ENCODE data around the gene RNU6-1.

The RNU6-1 gene

GRCh38 chr15:67812241-67812644 is 27.6 kb downstream of the RNU6-1 start:
- peaks cover 5 to 12% of the 10 kb centered on the region in 2 donors for H3K36me3 ChIP-seq (ENCODE audit: control insufficient read depth in 2 of 2, insufficient read depth in 2 of 2, low read length in 2 of 2)
- no peak overlapping the region for H3K4me3 ChIP-seq (ENCODE audit: low read length in 2 of 2)
- no peaks in the 10 kb centered on the region for H3K4me1 ChIP-seq (ENCODE audit: control insufficient read depth in 2 of 2, insufficient read depth in 2 of 2, low read length in 2 of 2)
- no peaks in the 10 kb centered on the region for H3K27me3 ChIP-seq (ENCODE audit: control insufficient read depth in 2 of 2, insufficient read depth in 2 of 2, low read length in 2 of 2)
- H3K27ac ChIP-seq (ENCODE audit: low read depth in 2 of 2, low read length in 2 of 2) = no peak overlapping the region
- H3K9me3 ChIP-seq (ENCODE audit: control insufficient read depth in 2 of 2, low read length in 2 of 2) = no peaks in the 10 kb centered on the region
- no peak overlapping the region for H3K9ac ChIP-seq (ENCODE audit: low read depth in 1 of 2, low read length in 2 of 2)

- Histone ChIP-seq H3K9ac (ENCODE audit: low read depth in 1 of 2, low read length in 2 of 2) (no peak overlapping the region), H3K27ac (ENCODE audit: low read depth in 2 of 2, low read length in 2 of 2) (no peak overlapping the region), H3K9me3 (ENCODE audit: control insufficient read depth in 2 of 2, low read length in 2 of 2) (no peaks in the 10 kb centered on the region), H3K4me1 (ENCODE audit: control insufficient read depth in 2 of 2, insufficient read depth in 2 of 2, low read length in 2 of 2) (no peaks in the 10 kb centered on the region), H3K27me3 (ENCODE audit: control insufficient read depth in 2 of 2, insufficient read depth in 2 of 2, low read length in 2 of 2) (no peaks in the 10 kb centered on the region), H3K4me3 (ENCODE audit: low read length in 2 of 2) (no peak overlapping the region), H3K36me3 (ENCODE audit: control insufficient read depth in 2 of 2, insufficient read depth in 2 of 2, low read length in 2 of 2) (peaks cover 5 to 17% of the 10 kb centered on the region in 2 donors)
Measured at GRCh38 chr15:67809866-67810265, 30.0 kb downstream of the RNU6-1 start.

GRCh38 chr15:67809441-67809840 is 30.4 kb downstream of the RNU6-1 start:
- no peaks in the 10 kb centered on the region for H3K9me3 ChIP-seq (ENCODE audit: control insufficient read depth in 2 of 2, low read length in 2 of 2)
- peaks cover 5 to 17% of the 10 kb centered on the region in 2 donors for H3K36me3 ChIP-seq (ENCODE audit: control insufficient read depth in 2 of 2, insufficient read depth in 2 of 2, low read length in 2 of 2)
- H3K4me1 ChIP-seq (ENCODE audit: control insufficient read depth in 2 of 2, insufficient read depth in 2 of 2, low read length in 2 of 2) = no peaks in the 10 kb centered on the region
- H3K4me3 ChIP-seq (ENCODE audit: low read length in 2 of 2) = no peak overlapping the region
- no peaks in the 10 kb centered on the region for H3K27me3 ChIP-seq (ENCODE audit: control insufficient read depth in 2 of 2, insufficient read depth in 2 of 2, low read length in 2 of 2)
- H3K9ac ChIP-seq (ENCODE audit: low read depth in 1 of 2, low read length in 2 of 2) = no peak overlapping the region
- H3K27ac ChIP-seq (ENCODE audit: low read depth in 2 of 2, low read length in 2 of 2) = no peak overlapping the region

GRCh38 chr15:67808821-67809220 is 31.0 kb downstream of the RNU6-1 start:
- H3K36me3 ChIP-seq (ENCODE audit: control insufficient read depth in 2 of 2, insufficient read depth in 2 of 2, low read length in 2 of 2) = peaks cover 5 to 17% of the 10 kb centered on the region in 2 donors
- no peaks in the 10 kb centered on the region for H3K27me3 ChIP-seq (ENCODE audit: control insufficient read depth in 2 of 2, insufficient read depth in 2 of 2, low read length in 2 of 2)
- H3K4me1 ChIP-seq (ENCODE audit: control insufficient read depth in 2 of 2, insufficient read depth in 2 of 2, low read length in 2 of 2) = no peaks in the 10 kb centered on the region
- H3K27ac ChIP-seq (ENCODE audit: low read depth in 2 of 2, low read length in 2 of 2) = no peak overlapping the region
- H3K4me3 ChIP-seq (ENCODE audit: low read length in 2 of 2) = no peak overlapping the region
- H3K9ac ChIP-seq (ENCODE audit: low read depth in 1 of 2, low read length in 2 of 2) = no peak overlapping the region
- H3K9me3 ChIP-seq (ENCODE audit: control insufficient read depth in 2 of 2, low read length in 2 of 2) = no peaks in the 10 kb centered on the region

GRCh38 chr15:67807836-67808235 is 32.0 kb downstream of the RNU6-1 start:
- Histone ChIP-seq H3K27me3 (ENCODE audit: control insufficient read depth in 2 of 2, insufficient read depth in 2 of 2, low read length in 2 of 2) (no peaks in the 10 kb centered on the region), H3K9me3 (ENCODE audit: control insufficient read depth in 2 of 2, low read length in 2 of 2) (no peaks in the 10 kb centered on the region), H3K36me3 (ENCODE audit: control insufficient read depth in 2 of 2, insufficient read depth in 2 of 2, low read length in 2 of 2) (peaks cover 5 to 17% of the 10 kb centered on the region in 2 donors), H3K9ac (ENCODE audit: low read depth in 1 of 2, low read length in 2 of 2) (no peak overlapping the region), H3K4me1 (ENCODE audit: control insufficient read depth in 2 of 2, insufficient read depth in 2 of 2, low read length in 2 of 2) (no peaks in the 10 kb centered on the region), H3K27ac (ENCODE audit: low read depth in 2 of 2, low read length in 2 of 2) (no peak overlapping the region), H3K4me3 (ENCODE audit: low read length in 2 of 2) (no peak overlapping the region)

- Histone ChIP-seq H3K4me3 (ENCODE audit: low read length in 2 of 2) (no peak overlapping the region), H3K27ac (ENCODE audit: low read depth in 2 of 2, low read length in 2 of 2) (no peak overlapping the region), H3K9ac (ENCODE audit: low read depth in 1 of 2, low read length in 2 of 2) (no peak overlapping the region), H3K27me3 (ENCODE audit: control insufficient read depth in 2 of 2, insufficient read depth in 2 of 2, low read length in 2 of 2) (no peaks in the 10 kb centered on the region), H3K4me1 (ENCODE audit: control insufficient read depth in 2 of 2, insufficient read depth in 2 of 2, low read length in 2 of 2) (no peaks in the 10 kb centered on the region), H3K9me3 (ENCODE audit: control insufficient read depth in 2 of 2, low read length in 2 of 2) (no peaks in the 10 kb centered on the region), H3K36me3 (ENCODE audit: control insufficient read depth in 2 of 2, insufficient read depth in 2 of 2, low read length in 2 of 2) (peaks cover 5 to 17% of the 10 kb centered on the region in 2 donors)
Measured at GRCh38 chr15:67807141-67807540, 32.7 kb downstream of the RNU6-1 start.

- no peaks in the 10 kb centered on the region for H3K4me1 ChIP-seq (ENCODE audit: control insufficient read depth in 2 of 2, insufficient read depth in 2 of 2, low read length in 2 of 2)
- H3K9me3 ChIP-seq (ENCODE audit: control insufficient read depth in 2 of 2, low read length in 2 of 2) = no peaks in the 10 kb centered on the region
- no peak overlapping the region for H3K27ac ChIP-seq (ENCODE audit: low read depth in 2 of 2, low read length in 2 of 2)
- no peak overlapping the region for H3K4me3 ChIP-seq (ENCODE audit: low read length in 2 of 2)
- H3K36me3 ChIP-seq (ENCODE audit: control insufficient read depth in 2 of 2, insufficient read depth in 2 of 2, low read length in 2 of 2) = peaks cover 5 to 17% of the 10 kb centered on the region in 2 donors
- no peak overlapping the region for H3K9ac ChIP-seq (ENCODE audit: low read depth in 1 of 2, low read length in 2 of 2)
- no peaks in the 10 kb centered on the region for H3K27me3 ChIP-seq (ENCODE audit: control insufficient read depth in 2 of 2, insufficient read depth in 2 of 2, low read length in 2 of 2)
Measured at GRCh38 chr15:67806536-67806935, 33.3 kb downstream of the RNU6-1 start.

- no peak overlapping the region for H3K9ac ChIP-seq (ENCODE audit: low read depth in 1 of 2, low read length in 2 of 2)
- H3K36me3 ChIP-seq (ENCODE audit: control insufficient read depth in 2 of 2, insufficient read depth in 2 of 2, low read length in 2 of 2) = peaks cover 5 to 17% of the 10 kb centered on the region in 2 donors
- H3K4me1 ChIP-seq (ENCODE audit: control insufficient read depth in 2 of 2, insufficient read depth in 2 of 2, low read length in 2 of 2) = no peaks in the 10 kb centered on the region
- H3K27ac ChIP-seq (ENCODE audit: low read depth in 2 of 2, low read length in 2 of 2) = no peak overlapping the region
- H3K4me3 ChIP-seq (ENCODE audit: low read length in 2 of 2) = no peak overlapping the region
- H3K9me3 ChIP-seq (ENCODE audit: control insufficient read depth in 2 of 2, low read length in 2 of 2) = no peaks in the 10 kb centered on the region
- H3K27me3 ChIP-seq (ENCODE audit: control insufficient read depth in 2 of 2, insufficient read depth in 2 of 2, low read length in 2 of 2) = no peaks in the 10 kb centered on the region
Measured at GRCh38 chr15:67805666-67806516, 34.0 kb downstream of the RNU6-1 start.

- Histone ChIP-seq H3K27me3 (ENCODE audit: control insufficient read depth in 2 of 2, insufficient read depth in 2 of 2, low read length in 2 of 2) (no peaks in the 10 kb centered on the region), H3K4me1 (ENCODE audit: control insufficient read depth in 2 of 2, insufficient read depth in 2 of 2, low read length in 2 of 2) (no peaks in the 10 kb centered on the region), H3K9ac (ENCODE audit: low read depth in 1 of 2, low read length in 2 of 2) (no peak overlapping the region), H3K36me3 (ENCODE audit: control insufficient read depth in 2 of 2, insufficient read depth in 2 of 2, low read length in 2 of 2) (peaks cover 5 to 17% of the 10 kb centered on the region in 2 donors), H3K4me3 (ENCODE audit: low read length in 2 of 2) (no peak overlapping the region), H3K9me3 (ENCODE audit: control insufficient read depth in 2 of 2, low read length in 2 of 2) (no peaks in the 10 kb centered on the region), H3K27ac (ENCODE audit: low read depth in 2 of 2, low read length in 2 of 2) (no peak overlapping the region)
Measured at GRCh38 chr15:67805008-67805665, 34.7 kb downstream of the RNU6-1 start.
